ENCODE measurements around the gene MBNL1. TPM values are rescaled to one million over a fixed set of nuclear protein-coding genes. Genes with fewer than 3 reads are reported as not detected.

MBNL1 gene
- total and polyA plus RNA-seq, 5 experiments from 2014 or later: 298 to 423 (median 370) TPM

GRCh38 chr3:152290374-152290773 is 21.6 kb downstream of the MBNL1 start:
- H3K9me3 Mint-ChIP-seq: no peaks in the 10 kb centered on the region
- DNase-seq (no peak), ATAC-seq (no peak)
- POLR2A ChIA-PET: interaction anchor here (0.6 to 0.7 kb wide), 3 partner anchors 15 to 117 kb away, joined by 3 read pairs; no protein-coding TSS in a partner anchor
- no peaks in the 10 kb centered on the region for H3K27me3 Mint-ChIP-seq
- H3K4me1 Mint-ChIP-seq: peaks cover 27 to 89% (median 67%) of the 10 kb centered on the region in 4 donors
- peak overlapping the region in 9 of 10 donors; percentile 20 to 82 (median 66) for H3K4me3 Mint-ChIP-seq
- peaks cover 0 to 19% (median 0%) of the 10 kb centered on the region in 3 donors for H3K36me3 Mint-ChIP-seq
- peak overlapping the region in 9 of 10 donors; percentile 32 to 88 (median 74) for H3K27ac Mint-ChIP-seq

GRCh38 chr3:152291238-152291637 is 22.5 kb downstream of the MBNL1 start:
- peak overlapping the region in 9 of 10 donors; percentile 70 to 92 (median 84) for H3K27ac Mint-ChIP-seq
- H3K4me3 Mint-ChIP-seq: peak overlapping the region; percentile 31 to 82 (median 68)
- H3K27me3 Mint-ChIP-seq: no peaks in the 10 kb centered on the region
- H3K36me3 Mint-ChIP-seq: peaks cover 0 to 16% (median 0%) of the 10 kb centered on the region in 3 donors
- POLR2A ChIA-PET: interaction anchor here (0.8 to 1.8 kb wide), 2 partner anchors 10 to 23 kb away, joined by 3 to 9 read pairs; partner anchors contain the start of gene MBNL1
- no peak for DNase-seq
- H3K9me3 Mint-ChIP-seq: no peaks in the 10 kb centered on the region
- ATAC-seq: peak in 1 of 2 donors; percentile 17
- H3K4me1 Mint-ChIP-seq: peaks cover 36 to 92% (median 70%) of the 10 kb centered on the region in 4 donors

- Mint-ChIP-seq H3K9me3 (no peaks in the 10 kb centered on the region), H3K4me1 (peaks cover 38 to 95% (median 72%) of the 10 kb centered on the region in 4 donors), H3K4me3 (peak overlapping the region; percentile 31 to 82 (median 68)), H3K27ac (peak overlapping the region; percentile 70 to 93 (median 84)), H3K36me3 (peaks cover 0 to 16% (median 0%) of the 10 kb centered on the region in 3 donors), H3K27me3 (no peaks in the 10 kb centered on the region)
- ATAC-seq (peak; percentile 44 to 49), DNase-seq (no peak)
- POLR2A ChIA-PET: interaction anchor here (1.8 kb wide), 1 partner anchor 23 kb away, joined by 9 read pairs; the partner anchor contains the start of gene MBNL1
Measured at GRCh38 chr3:152291649-152292066, 22.9 kb downstream of the MBNL1 start.

GRCh38 chr3:152292366-152292765 is 23.6 kb downstream of the MBNL1 start:
- H3K9me3 Mint-ChIP-seq: no peaks in the 10 kb centered on the region
- H3K27me3 Mint-ChIP-seq: no peaks in the 10 kb centered on the region
- no peak for DNase-seq
- peaks cover 40 to 95% (median 73%) of the 10 kb centered on the region in 4 donors for H3K4me1 Mint-ChIP-seq
- ATAC-seq: no peak
- H3K27ac Mint-ChIP-seq: peak overlapping the region; percentile 26 to 93 (median 84)
- peaks cover 0 to 22% (median 0%) of the 10 kb centered on the region in 3 donors for H3K36me3 Mint-ChIP-seq
- POLR2A ChIA-PET: interaction anchor here (1.8 kb wide), 1 partner anchor 24 kb away, joined by 9 read pairs; the partner anchor contains the start of gene MBNL1
- peak overlapping the region in 9 of 10 donors; percentile 9 to 82 (median 64) for H3K4me3 Mint-ChIP-seq

GRCh38 chr3:152293347-152294006 is 24.7 kb downstream of the MBNL1 start:
- ATAC-seq: no peak
- Mint-ChIP-seq H3K9me3 (no peaks in the 10 kb centered on the region), H3K27me3 (no peaks in the 10 kb centered on the region), H3K36me3 (peaks cover 0 to 26% (median 0%) of the 10 kb centered on the region in 3 donors), H3K4me1 (peaks cover 40 to 95% (median 73%) of the 10 kb centered on the region in 4 donors), H3K4me3 (peak overlapping the region in 9 of 10 donors; percentile 29 to 76 (median 59)), H3K27ac (peak overlapping the region; percentile 32 to 86 (median 71))
- no peak for DNase-seq
- POLR2A ChIA-PET: no interaction called here

GRCh38 chr3:152295344-152295743 is 26.6 kb downstream of the MBNL1 start:
- Mint-ChIP-seq H3K4me1 (peaks cover 49 to 96% (median 79%) of the 10 kb centered on the region in 4 donors), H3K27ac (peak overlapping the region; percentile 41 to 91 (median 82)), H3K36me3 (peaks cover 5 to 45% (median 10%) of the 10 kb centered on the region in 3 donors), H3K27me3 (no peaks in the 10 kb centered on the region), H3K9me3 (no peaks in the 10 kb centered on the region), H3K4me3 (peak overlapping the region; percentile 31 to 70 (median 59))
- POLR2A ChIA-PET: interaction anchor here (0.9 kb wide), 1 partner anchor 26 kb away, joined by 3 read pairs; no protein-coding TSS in a partner anchor
- ATAC-seq (no peak), DNase-seq (no peak)

- Mint-ChIP-seq H3K4me1 (peaks cover 48 to 96% (median 79%) of the 10 kb centered on the region in 4 donors), H3K36me3 (peaks cover 7 to 49% (median 12%) of the 10 kb centered on the region in 3 donors), H3K27ac (peak overlapping the region; percentile 41 to 91 (median 82)), H3K9me3 (no peaks in the 10 kb centered on the region), H3K27me3 (no peaks in the 10 kb centered on the region), H3K4me3 (peak overlapping the region; percentile 31 to 70 (median 59))
- DNase-seq (no peak), ATAC-seq (no peak)
- POLR2A ChIA-PET: interaction anchor here (0.9 to 1.3 kb wide), 2 partner anchors 16 to 26 kb away, joined by 3 to 7 read pairs; no protein-coding TSS in a partner anchor
Measured at GRCh38 chr3:152295806-152296205, 27.1 kb downstream of the MBNL1 start.

GRCh38 chr3:152296382-152296781 is 27.7 kb downstream of the MBNL1 start:
- Mint-ChIP-seq H3K27ac (peak overlapping the region; percentile 41 to 91 (median 82)), H3K36me3 (peaks cover 7 to 53% (median 12%) of the 10 kb centered on the region in 3 donors), H3K4me3 (peak overlapping the region; percentile 31 to 70 (median 59)), H3K9me3 (no peaks in the 10 kb centered on the region), H3K4me1 (peaks cover 46 to 96% (median 77%) of the 10 kb centered on the region in 4 donors), H3K27me3 (no peaks in the 10 kb centered on the region)
- POLR2A ChIA-PET: interaction anchor here (1.3 to 2.2 kb wide), 2 partner anchors 17 to 27 kb away, joined by 7 to 11 read pairs; partner anchors contain the start of gene MBNL1
- no peak for DNase-seq
- no peak for ATAC-seq

- Mint-ChIP-seq H3K27ac (peak overlapping the region; percentile 41 to 91 (median 78)), H3K4me1 (peaks cover 40 to 96% (median 74%) of the 10 kb centered on the region in 4 donors), H3K9me3 (no peaks in the 10 kb centered on the region), H3K27me3 (no peaks in the 10 kb centered on the region), H3K4me3 (peak overlapping the region; percentile 2 to 70 (median 59)), H3K36me3 (peaks cover 7 to 53% (median 12%) of the 10 kb centered on the region in 3 donors)
- POLR2A ChIA-PET: interaction anchor here (1.3 to 2.2 kb wide), 2 partner anchors 17 to 28 kb away, joined by 7 to 11 read pairs; partner anchors contain the start of gene MBNL1
- ATAC-seq (no peak), DNase-seq (no peak)
Measured at GRCh38 chr3:152296971-152297370, 28.2 kb downstream of the MBNL1 start.

GRCh38 chr3:152298393-152299248 is 29.9 kb downstream of the MBNL1 start:
- Mint-ChIP-seq H3K27me3 (no peaks in the 10 kb centered on the region), H3K36me3 (peaks cover 7 to 53% (median 12%) of the 10 kb centered on the region in 3 donors), H3K4me1 (peaks cover 36 to 97% (median 70%) of the 10 kb centered on the region in 4 donors), H3K9me3 (no peaks in the 10 kb centered on the region), H3K27ac (peak overlapping the region; percentile 90 to 97 (median 93)), H3K4me3 (peak overlapping the region; percentile 61 to 88 (median 80))
- POLR2A ChIA-PET: interaction anchor here (1.1 to 2.2 kb wide), 3 partner anchors 11 to 100 kb away, joined by 3 to 11 read pairs (median 3); partner anchors contain the start of gene MBNL1
- peak; percentile 62 to 76 for ATAC-seq
- DNase-seq: peak in 9 of 10 donors; percentile 34 to 85 (median 73)

GRCh38 chr3:152299249-152299976 is 30.7 kb downstream of the MBNL1 start:
- no peaks in the 10 kb centered on the region for H3K27me3 Mint-ChIP-seq
- ATAC-seq: peak; percentile 64 to 89
- peak in 8 of 10 donors; percentile 27 to 81 (median 70) for DNase-seq
- H3K27ac Mint-ChIP-seq: peak overlapping the region; percentile 90 to 97 (median 93)
- peaks cover 39 to 97% (median 74%) of the 10 kb centered on the region in 4 donors for H3K4me1 Mint-ChIP-seq
- no peaks in the 10 kb centered on the region for H3K9me3 Mint-ChIP-seq
- POLR2A ChIA-PET: interaction anchor here (0.5 to 1.1 kb wide), 6 partner anchors 11 to 101 kb away, joined by 3 read pairs; no protein-coding TSS in a partner anchor
- H3K36me3 Mint-ChIP-seq: peaks cover 7 to 53% (median 12%) of the 10 kb centered on the region in 3 donors
- peak overlapping the region; percentile 61 to 88 (median 80) for H3K4me3 Mint-ChIP-seq

Data from naive thymus-derived CD8-positive, alpha-beta T cell (primary cell).